ENCODE data around the gene GPR63. TPM values are rescaled to one million over a fixed set of nuclear protein-coding genes. Genes with fewer than 3 reads are reported as not detected.

The GPR63 gene
- total RNA-seq, 2 donors from 2014 or later: 0.96 to 3.4 TPM

GRCh38 chr6:96795481-96795880, 41.8 kb downstream of the GPR63 start:
- WGBS: 51% methylated on average over 2 of the region's 2 CpGs
- Histone ChIP-seq H3K9me3 (no peaks in the 10 kb centered on the region), H3K4me1 (replicated peaks) (no peaks in the 10 kb centered on the region), H3K4me3 (no peak overlapping the region), H3K27me3 (replicated peaks; ENCODE audit: insufficient read depth) (no peaks in the 10 kb centered on the region), H3K36me3 (no peaks in the 10 kb centered on the region), H3K27ac (no peak overlapping the region)
- TF ChIP-seq CTCF (IDR thresholded peaks at IDR 0.05) (no peak), POLR2A (IDR thresholded peaks at IDR 0.05) (no peak), POLR2AphosphoS5 (IDR thresholded peaks at IDR 0.05) (no peak)
- DNase-seq (ENCODE audit: low spot score): no peak
- intact Hi-C loops (cut with DNase I): no loop called here

GRCh38 chr6:96794980-96795379, 42.3 kb downstream of the GPR63 start:
- Histone ChIP-seq H3K27ac (no peak overlapping the region), H3K27me3 (replicated peaks; ENCODE audit: insufficient read depth) (no peaks in the 10 kb centered on the region), H3K36me3 (no peaks in the 10 kb centered on the region), H3K9me3 (no peaks in the 10 kb centered on the region), H3K4me3 (no peak overlapping the region), H3K4me1 (replicated peaks) (no peaks in the 10 kb centered on the region)
- TF ChIP-seq POLR2AphosphoS5 (IDR thresholded peaks at IDR 0.05) (no peak), CTCF (IDR thresholded peaks at IDR 0.05) (no peak), POLR2A (IDR thresholded peaks at IDR 0.05) (no peak)
- DNase-seq (ENCODE audit: low spot score): no peak
- intact Hi-C loops (cut with DNase I): no loop called here
- WGBS: 77% methylated on average over 1 of the region's 1 CpG

- Histone ChIP-seq H3K27me3 (replicated peaks; ENCODE audit: insufficient read depth) (no peaks in the 10 kb centered on the region), H3K36me3 (no peaks in the 10 kb centered on the region), H3K9me3 (no peaks in the 10 kb centered on the region), H3K4me3 (no peak overlapping the region), H3K4me1 (replicated peaks) (no peaks in the 10 kb centered on the region), H3K27ac (no peak overlapping the region)
- TF ChIP-seq POLR2AphosphoS5 (IDR thresholded peaks at IDR 0.05) (no peak), CTCF (IDR thresholded peaks at IDR 0.05) (no peak), POLR2A (IDR thresholded peaks at IDR 0.05) (no peak)
- DNase-seq (ENCODE audit: low spot score): no peak
- WGBS: 88% methylated on average over 4 of the region's 4 CpGs
- intact Hi-C loops (cut with DNase I): no loop called here
These were observed 44.6 kb downstream of the GPR63 start for GRCh38 chr6:96792561-96793190.

- Histone ChIP-seq H3K27me3 (replicated peaks; ENCODE audit: insufficient read depth) (no peaks in the 10 kb centered on the region), H3K4me1 (replicated peaks) (no peaks in the 10 kb centered on the region), H3K27ac (no peak overlapping the region), H3K9me3 (no peaks in the 10 kb centered on the region), H3K4me3 (no peak overlapping the region), H3K36me3 (no peaks in the 10 kb centered on the region)
- intact Hi-C loops (cut with DNase I): no loop called here
- no peak for TF ChIP-seq CTCF (IDR thresholded peaks at IDR 0.05)
- no peak for TF ChIP-seq POLR2AphosphoS5 (IDR thresholded peaks at IDR 0.05)
- TF ChIP-seq POLR2A (IDR thresholded peaks at IDR 0.05): no peak
- no peak for DNase-seq (ENCODE audit: low spot score)
- WGBS: 83% methylated on average over 3 of the region's 3 CpGs
These were observed 47.4 kb downstream of the GPR63 start for GRCh38 chr6:96789871-96790270.

- Histone ChIP-seq H3K27ac (no peak overlapping the region), H3K4me1 (replicated peaks) (no peaks in the 10 kb centered on the region), H3K4me3 (no peak overlapping the region), H3K27me3 (replicated peaks; ENCODE audit: insufficient read depth) (no peaks in the 10 kb centered on the region), H3K36me3 (no peaks in the 10 kb centered on the region), H3K9me3 (no peaks in the 10 kb centered on the region)
- no peak for DNase-seq (ENCODE audit: low spot score)
- WGBS: 75% methylated on average over 9 of the region's 9 CpGs
- intact Hi-C loops (cut with DNase I): no loop called here
- no peak for TF ChIP-seq POLR2AphosphoS5 (IDR thresholded peaks at IDR 0.05)
- TF ChIP-seq CTCF (IDR thresholded peaks at IDR 0.05): no peak
- no peak for TF ChIP-seq POLR2A (IDR thresholded peaks at IDR 0.05)
These were observed 49.3 kb downstream of the GPR63 start for GRCh38 chr6:96787846-96788580.
